ENCODE data around the gene ABCA3. TPM values are rescaled to one million over a fixed set of nuclear protein-coding genes. Genes with fewer than 3 reads are reported as not detected.

ABCA3 gene
- total RNA-seq, 1 experiment from 2014 or later, result 58.4 TPM

DNA sequence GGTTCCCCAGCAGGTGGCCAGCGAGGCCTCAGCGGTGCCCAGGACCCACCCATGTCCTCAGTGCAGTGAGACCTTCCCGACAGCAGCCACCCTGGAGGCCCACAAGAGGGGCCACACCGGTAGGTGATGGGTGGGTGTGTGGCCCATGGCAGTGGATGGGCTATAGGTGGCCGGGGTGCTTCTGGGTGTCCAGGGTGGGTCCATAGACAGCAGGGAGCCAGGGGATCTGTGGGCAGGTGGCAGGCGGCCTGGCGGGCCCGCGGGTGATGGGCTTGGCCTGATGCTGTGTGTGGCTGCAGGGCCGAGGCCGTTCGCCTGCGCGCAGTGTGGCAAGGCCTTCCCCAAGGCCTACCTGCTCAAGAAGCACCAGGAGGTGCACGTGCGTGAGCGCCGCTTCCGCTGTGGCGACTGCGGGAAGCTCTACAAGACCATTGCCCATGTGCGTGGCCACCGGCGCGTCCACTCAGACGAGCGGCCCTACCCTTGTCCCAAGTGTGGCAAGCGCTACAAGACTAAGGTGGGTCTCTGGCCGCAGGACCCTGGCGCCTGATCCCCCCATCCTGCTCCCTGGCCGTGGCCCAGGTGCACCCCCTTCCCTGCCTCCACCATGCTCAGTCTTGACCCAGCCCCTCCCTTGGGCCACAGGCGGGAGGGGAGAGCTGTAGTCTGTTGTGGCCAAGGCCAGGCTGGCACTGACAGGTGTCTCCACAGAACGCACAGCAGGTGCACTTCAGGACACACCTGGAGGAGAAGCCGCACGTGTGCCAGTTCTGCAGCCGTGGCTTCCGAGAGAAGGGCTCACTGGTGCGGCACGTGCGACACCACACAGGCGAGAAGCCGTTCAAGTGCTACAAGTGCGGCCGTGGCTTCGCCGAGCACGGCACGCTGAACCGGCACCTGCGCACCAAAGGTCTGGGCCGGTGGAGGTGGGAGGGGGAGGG is 106.4 kb downstream of the ABCA3 start:
- Histone ChIP-seq H3K27ac (ENCODE audit: low read length) (no peak overlapping the region), H3K9me3 (ENCODE audit: control insufficient read depth, insufficient read depth, low read depth, low read length) (no peaks in the 10 kb centered on the region), H3K27me3 (ENCODE audit: control insufficient read depth, insufficient read depth, low read length) (no peaks in the 10 kb centered on the region), H3K4me3 (ENCODE audit: low read depth in 2 of 2, low read length in 2 of 2) (no peak overlapping the region), H3K36me3 (ENCODE audit: control insufficient read depth, insufficient read depth, low read length) (no peaks in the 10 kb centered on the region; the same call in 1 of the 2 replicates), H3K4me1 (ENCODE audit: control insufficient read depth, insufficient read depth, low read length) (peaks cover 5% of the 10 kb centered on the region)
- POLR2A ChIA-PET, result no interaction called here
- ATAC-seq, result no peak
- no peak for DNase-seq (ENCODE audit: low read depth, low spot score)
- intact Hi-C loops (cut with micrococcal nuclease; ENCODE audit: unreplicated experiment), result no loop called here
- TF ChIP-seq, protein P1, sequence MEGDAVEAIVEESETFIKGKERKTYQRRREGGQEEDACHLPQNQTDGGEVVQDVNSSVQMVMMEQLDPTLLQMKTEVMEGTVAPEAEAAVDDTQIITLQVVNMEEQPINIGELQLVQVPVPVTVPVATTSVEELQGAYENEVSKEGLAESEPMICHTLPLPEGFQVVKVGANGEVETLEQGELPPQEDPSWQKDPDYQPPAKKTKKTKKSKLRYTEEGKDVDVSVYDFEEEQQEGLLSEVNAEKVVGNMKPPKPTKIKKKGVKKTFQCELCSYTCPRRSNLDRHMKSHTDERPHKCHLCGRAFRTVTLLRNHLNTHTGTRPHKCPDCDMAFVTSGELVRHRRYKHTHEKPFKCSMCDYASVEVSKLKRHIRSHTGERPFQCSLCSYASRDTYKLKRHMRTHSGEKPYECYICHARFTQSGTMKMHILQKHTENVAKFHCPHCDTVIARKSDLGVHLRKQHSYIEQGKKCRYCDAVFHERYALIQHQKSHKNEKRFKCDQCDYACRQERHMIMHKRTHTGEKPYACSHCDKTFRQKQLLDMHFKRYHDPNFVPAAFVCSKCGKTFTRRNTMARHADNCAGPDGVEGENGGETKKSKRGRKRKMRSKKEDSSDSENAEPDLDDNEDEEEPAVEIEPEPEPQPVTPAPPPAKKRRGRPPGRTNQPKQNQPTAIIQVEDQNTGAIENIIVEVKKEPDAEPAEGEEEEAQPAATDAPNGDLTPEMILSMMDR (IDR thresholded peaks at IDR 0.05), result no peak
- TF ChIP-seq POLR2AphosphoS5 (IDR thresholded peaks at IDR 0.05; ENCODE audit: low read depth, low read length) (no peak), TCF7L2 (IDR thresholded peaks at IDR 0.05; ENCODE audit: low read depth, low read length) (no peak), SIN3A (IDR thresholded peaks at IDR 0.05; ENCODE audit: borderline replicate concordance, insufficient read depth, low read depth, low read length) (no peak)
- TF ChIP-seq, protein P2, sequence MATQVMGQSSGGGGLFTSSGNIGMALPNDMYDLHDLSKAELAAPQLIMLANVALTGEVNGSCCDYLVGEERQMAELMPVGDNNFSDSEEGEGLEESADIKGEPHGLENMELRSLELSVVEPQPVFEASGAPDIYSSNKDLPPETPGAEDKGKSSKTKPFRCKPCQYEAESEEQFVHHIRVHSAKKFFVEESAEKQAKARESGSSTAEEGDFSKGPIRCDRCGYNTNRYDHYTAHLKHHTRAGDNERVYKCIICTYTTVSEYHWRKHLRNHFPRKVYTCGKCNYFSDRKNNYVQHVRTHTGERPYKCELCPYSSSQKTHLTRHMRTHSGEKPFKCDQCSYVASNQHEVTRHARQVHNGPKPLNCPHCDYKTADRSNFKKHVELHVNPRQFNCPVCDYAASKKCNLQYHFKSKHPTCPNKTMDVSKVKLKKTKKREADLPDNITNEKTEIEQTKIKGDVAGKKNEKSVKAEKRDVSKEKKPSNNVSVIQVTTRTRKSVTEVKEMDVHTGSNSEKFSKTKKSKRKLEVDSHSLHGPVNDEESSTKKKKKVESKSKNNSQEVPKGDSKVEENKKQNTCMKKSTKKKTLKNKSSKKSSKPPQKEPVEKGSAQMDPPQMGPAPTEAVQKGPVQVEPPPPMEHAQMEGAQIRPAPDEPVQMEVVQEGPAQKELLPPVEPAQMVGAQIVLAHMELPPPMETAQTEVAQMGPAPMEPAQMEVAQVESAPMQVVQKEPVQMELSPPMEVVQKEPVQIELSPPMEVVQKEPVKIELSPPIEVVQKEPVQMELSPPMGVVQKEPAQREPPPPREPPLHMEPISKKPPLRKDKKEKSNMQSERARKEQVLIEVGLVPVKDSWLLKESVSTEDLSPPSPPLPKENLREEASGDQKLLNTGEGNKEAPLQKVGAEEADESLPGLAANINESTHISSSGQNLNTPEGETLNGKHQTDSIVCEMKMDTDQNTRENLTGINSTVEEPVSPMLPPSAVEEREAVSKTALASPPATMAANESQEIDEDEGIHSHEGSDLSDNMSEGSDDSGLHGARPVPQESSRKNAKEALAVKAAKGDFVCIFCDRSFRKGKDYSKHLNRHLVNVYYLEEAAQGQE (IDR thresholded peaks at IDR 0.05; ENCODE audit: insufficient read depth in 1 of 2, low read depth in 2 of 2, low read length in 1 of 2), result no peak
- CTCF ChIA-PET, result no interaction called here
- in situ Hi-C loops (cut with HindIII; ENCODE audit: low pct_unique_long_range_greater_than_20kb, low sequenced_read_pairs), result no loop called here
- BruUV-seq (replicated peaks), result no TSS peak

DNA sequence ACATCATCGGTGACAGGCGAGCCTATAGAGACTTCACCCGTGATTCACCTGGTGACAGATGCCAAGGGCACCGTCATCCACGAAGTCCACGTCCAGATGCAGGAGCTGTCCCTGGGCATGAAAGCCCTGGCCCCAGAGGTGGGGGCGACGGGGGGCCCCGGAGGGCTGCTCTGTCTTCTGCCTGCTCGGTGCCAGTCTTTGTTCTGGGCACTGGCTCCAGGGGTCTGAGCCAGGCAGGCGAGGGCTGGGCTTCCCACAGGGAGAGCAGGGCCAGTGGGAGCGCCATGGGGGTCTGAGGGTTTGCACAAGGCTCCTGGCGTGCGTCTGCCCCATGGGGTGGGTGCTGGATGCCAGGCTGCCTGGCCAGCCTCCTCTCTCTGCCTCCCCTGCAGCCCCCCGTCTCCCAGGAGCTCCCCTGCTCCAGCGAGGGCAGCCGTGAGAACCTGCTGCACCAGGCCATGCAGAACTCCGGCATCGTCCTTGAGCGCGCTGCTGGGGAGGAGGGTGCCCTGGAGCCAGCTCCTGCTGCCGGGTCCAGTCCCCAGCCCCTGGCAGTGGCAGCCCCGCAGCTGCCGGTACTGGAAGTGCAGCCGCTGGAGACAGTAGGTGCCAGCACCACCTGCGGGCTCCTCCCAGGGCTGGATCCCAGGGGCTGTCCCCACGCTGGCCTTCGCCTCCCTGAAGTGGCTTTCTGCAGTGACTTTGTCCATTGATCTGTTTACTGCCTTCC is 107.3 kb downstream of the ABCA3 start:
- Histone ChIP-seq H3K27ac (ENCODE audit: low read length) (no peak overlapping the region), H3K27me3 (ENCODE audit: control insufficient read depth, insufficient read depth, low read length) (no peaks in the 10 kb centered on the region), H3K9me3 (ENCODE audit: control insufficient read depth, insufficient read depth, low read depth, low read length) (no peaks in the 10 kb centered on the region), H3K36me3 (ENCODE audit: control insufficient read depth, insufficient read depth, low read length) (peaks cover 5% of the 10 kb centered on the region; the same call in 1 of the 2 replicates), H3K4me1 (ENCODE audit: control insufficient read depth, insufficient read depth, low read length) (peaks cover 5% of the 10 kb centered on the region; the same call in 1 of the 2 replicates), H3K4me3 (ENCODE audit: low read depth in 2 of 2, low read length in 2 of 2) (no peak overlapping the region)
- CTCF ChIA-PET, result no interaction called here
- in situ Hi-C loops (cut with HindIII; ENCODE audit: low pct_unique_long_range_greater_than_20kb, low sequenced_read_pairs) (no loop called here), intact Hi-C loops (cut with micrococcal nuclease; ENCODE audit: unreplicated experiment) (no loop called here)
- no TSS peak for BruUV-seq (replicated peaks)
- ATAC-seq (no peak), DNase-seq (ENCODE audit: low read depth, low spot score) (no peak)
- POLR2A ChIA-PET, result no interaction called here
- TF ChIP-seq SIN3A (IDR thresholded peaks at IDR 0.05; ENCODE audit: borderline replicate concordance, insufficient read depth, low read depth, low read length) (no peak), POLR2AphosphoS5 (IDR thresholded peaks at IDR 0.05; ENCODE audit: low read depth, low read length) (no peak), TCF7L2 (IDR thresholded peaks at IDR 0.05; ENCODE audit: low read depth, low read length) (no peak)
- TF ChIP-seq, protein P1 (IDR thresholded peaks at IDR 0.05), result no peak
- TF ChIP-seq, protein P2 (IDR thresholded peaks at IDR 0.05; ENCODE audit: insufficient read depth in 1 of 2, low read depth in 2 of 2, low read length in 1 of 2), result no peak
